HepG2 (cell line): ENCODE measurements around the gene RPTOR. TPM values are rescaled to one million over a fixed set of nuclear protein-coding genes. Genes with fewer than 3 reads are reported as not detected.

Experiments
- ATAC-seq: fragments of 200-7000 bp; cut with Tn5 transposase; 3 replicates; pipeline ENCODE4 v1.9.1; 2020; ENCODE audit warnings: mild to moderate bottlenecking, moderate library complexity
- BruUV-seq: library from RNA; stranded (reverse); fragments of 400-500 nt; replicated peaks from 2 replicates; lab custom pipeline; 2021; lab: Mats Ljungman, UMichigan
- CTCF ChIA-PET: fragments of 300-600 bp; formaldehyde crosslinking; extraction: SDS; loops from one replicate; lab custom pipeline; 2021; ENCODE audit warnings: low total read pairs, inconsistent platforms, low intra/inter-chr PET ratio; lab: Yijun Ruan, JAX
- POLR2A ChIA-PET: fragments of 350-600 bp; sonication (Branson Sonifier 250); formaldehyde crosslinking; loops from one replicate; lab custom pipeline; 2020; ENCODE audit warnings: antibody characterized with exemption, inconsistent platforms; lab: Yijun Ruan, JAX
- DNase-seq: peaks from one replicate; pipeline ENCODE4 v3.0.0-alpha.2; 2015; ENCODE audit warnings: low spot score
- FAIRE-seq: peaks from 3 replicates; lab custom pipeline; 2011; peaks lifted over from hg19 to GRCh38; lab: Jason Lieb, UNC
- H2AFZ ChIP-seq: one replicate; pipeline ENCODE4 v1.6.1; 2011; ENCODE audit warnings: low read length, inconsistent platforms
- H3K27ac ChIP-seq: fragments of 300-600 bp; 3 replicates; pipeline ENCODE4 v1.8.0; 2011; ENCODE audit warnings: mixed run types, mild to moderate bottlenecking, mixed read lengths, low read length, inconsistent platforms; ENCODE audit not compliant: insufficient read depth; ENCODE audit errors: extremely low read length
- H3K27me3 ChIP-seq, 2 experiments: fragments of 200-600 bp in 1 of 2; 2 replicates in 1 of 2; 3 replicates in 1 of 2; pipeline versions ENCODE4 v1.6.0 to v1.8.0; 2011; ENCODE audit warnings: low read length in 2 of 2, mild to moderate bottlenecking in 2 of 2, moderate library complexity in 2 of 2, inconsistent platforms in 1 of 2; ENCODE audit not compliant: insufficient read depth in 2 of 2, control insufficient read depth in 1 of 2
- H3K36me3 ChIP-seq, 2 experiments: fragments of 200-600 bp in 1 of 2; replicated peaks in 1 of 2; 2 replicates in 1 of 2; 3 replicates in 1 of 2; pipeline versions ENCODE4 v1.5.1 to v1.8.0; 2011; ENCODE audit warnings: low read length in 2 of 2, inconsistent platforms in 1 of 2; ENCODE audit not compliant: insufficient read depth in 2 of 2, control insufficient read depth in 1 of 2
- H3K4me1 ChIP-seq: 2 replicates; pipeline ENCODE4 v1.5.1; 2012; ENCODE audit warnings: low read length, inconsistent platforms; ENCODE audit not compliant: insufficient read depth
- H3K4me2 ChIP-seq: 2 replicates; pipeline ENCODE4 v1.6.0; 2011; ENCODE audit warnings: low read depth, low read length, inconsistent platforms
- H3K4me3 ChIP-seq, 3 experiments: fragments of 200-600 bp in 1 of 3; sonication (generic), shearing (Covaris generic) in 1 of 3; replicated peaks in 1 of 3; 2 replicates each; pipeline ENCODE4 v1.5.1; 2011 to 2016; ENCODE audit warnings: low read length in 3 of 3, inconsistent platforms in 2 of 3, low read depth in 2 of 3, mild to moderate bottlenecking in 2 of 3, control low read depth in 1 of 3, mixed read lengths in 1 of 3; ENCODE audit not compliant: insufficient read depth in 1 of 3
- H3K79me2 ChIP-seq: one replicate; pipeline ENCODE4 v1.6.1; 2011; ENCODE audit warnings: low read length, inconsistent platforms; ENCODE audit not compliant: insufficient read depth
- H3K9ac ChIP-seq: 2 replicates; pipeline ENCODE4 v1.6.0; 2011; ENCODE audit warnings: mild to moderate bottlenecking, low read depth, low read length, inconsistent platforms; ENCODE audit not compliant: insufficient read depth
- H3K9me3 ChIP-seq: 2 replicates; pipeline ENCODE4 v1.5.1; 2012; ENCODE audit warnings: mild to moderate bottlenecking, low read length
- H4K20me1 ChIP-seq: 2 replicates; pipeline ENCODE4 v1.6.0; 2011; ENCODE audit warnings: inconsistent platforms, mild to moderate bottlenecking, low read length, moderate library complexity; ENCODE audit not compliant: insufficient read depth
- CREM ChIP-seq, 2 experiments: sonication (generic) in 1 of 2; formaldehyde crosslinking in 1 of 2; IDR thresholded peaks; 2 replicates each; pipeline versions ENCODE4 v1.4.0 to v1.6.1; 2016 to 2020; ENCODE audit warnings: antibody characterized with exemption in 1 of 2, mild to moderate bottlenecking in 1 of 2, missing genetic modification reagents in 1 of 2
- IRF1 ChIP-seq: sonication (generic); formaldehyde crosslinking; IDR thresholded peaks from 2 replicates; pipeline ENCODE4 v1.4.0; 2020; ENCODE audit warnings: low read depth, mild to moderate bottlenecking, missing genetic modification reagents
- KLF13 ChIP-seq: sonication (generic); formaldehyde crosslinking; IDR thresholded peaks from 2 replicates; pipeline ENCODE4 v1.4.0; 2020; ENCODE audit warnings: mild to moderate bottlenecking, missing genetic modification reagents
- LCORL ChIP-seq, 2 experiments: fragments of 450-650 bp in 1 of 2; sonication (generic) in 1 of 2; formaldehyde crosslinking in 1 of 2; IDR thresholded peaks; 2 replicates each; pipeline versions ENCODE4 v1.5.0 to v1.6.1; 2017 to 2020; ENCODE audit warnings: antibody characterized with exemption in 1 of 2, missing genetic modification reagents in 1 of 2
- MZF1 ChIP-seq: sonication (generic); formaldehyde crosslinking; IDR thresholded peaks from 2 replicates; pipeline ENCODE4 v1.8.1; 2023; ENCODE audit warnings: mild to moderate bottlenecking, missing genetic modification reagents, borderline replicate concordance
- NFKB2 ChIP-seq: sonication (generic); formaldehyde crosslinking; IDR thresholded peaks from 2 replicates; pipeline ENCODE4 v1.4.0; 2020; ENCODE audit warnings: missing genetic modification reagents, borderline replicate concordance
- NFYC ChIP-seq: IDR thresholded peaks from 2 replicates; pipeline ENCODE4 v1.6.1; 2016; ENCODE audit warnings: missing genetic modification reagents, missing compliant biosample characterization
- PRPF4 ChIP-seq: fragments of 200-400 bp; formaldehyde crosslinking; IDR thresholded peaks from 2 replicates; pipeline ENCODE4 v1.6.1; 2016; ENCODE audit warnings: low read length, low read depth; ENCODE audit not compliant: poor library complexity, severe bottlenecking
- REL ChIP-seq: sonication (generic); formaldehyde crosslinking; conservative IDR thresholded peaks from 2 replicates; pipeline ENCODE4 v1.8.0; 2022; ENCODE audit warnings: mild to moderate bottlenecking, missing genetic modification reagents, moderate library complexity
- STAT5B ChIP-seq: sonication (generic); formaldehyde crosslinking; IDR thresholded peaks from 2 replicates; pipeline ENCODE4 v1.4.0; 2020; ENCODE audit warnings: missing genetic modification reagents
- SYNCRIP ChIP-seq: fragments of 200-400 bp; formaldehyde crosslinking; IDR thresholded peaks from 2 replicates; pipeline ENCODE4 v1.6.1; 2018; ENCODE audit warnings: mild to moderate bottlenecking, low read depth, low read length; ENCODE audit not compliant: insufficient read depth
- THYN1 ChIP-seq: sonication (generic); formaldehyde crosslinking; IDR thresholded peaks from 2 replicates; pipeline ENCODE4 v1.8.1; 2023; ENCODE audit warnings: low read depth, mild to moderate bottlenecking, moderate library complexity, missing genetic modification reagents, borderline replicate concordance
- TRIM22 ChIP-seq: fragments of 450-650 bp; IDR thresholded peaks from 2 replicates; pipeline ENCODE4 v1.6.1; 2017
- ZEB1 ChIP-seq: IDR thresholded peaks from 2 replicates; pipeline ENCODE4 v1.6.1; 2012; ENCODE audit warnings: mild to moderate bottlenecking, low read depth, inconsistent platforms; ENCODE audit not compliant: insufficient replicate concordance
- ZFP1 ChIP-seq: IDR thresholded peaks from 2 replicates; pipeline ENCODE4 v1.6.1; 2016
- ZNF17 ChIP-seq: sonication (generic); formaldehyde crosslinking; IDR thresholded peaks from 2 replicates; pipeline ENCODE4 v1.5.0; 2020; ENCODE audit warnings: mild to moderate bottlenecking, missing genetic modification reagents
- ZNF253 ChIP-seq: sonication (generic); formaldehyde crosslinking; IDR thresholded peaks from 2 replicates; pipeline ENCODE4 v1.8.0; 2022; ENCODE audit warnings: mild to moderate bottlenecking, missing genetic modification reagents, borderline replicate concordance
- ZNF460 ChIP-seq: sonication (generic); formaldehyde crosslinking; IDR thresholded peaks from 2 replicates; pipeline ENCODE4 v1.5.1; 2020; ENCODE audit warnings: missing genetic modification reagents, mild to moderate bottlenecking, borderline replicate concordance
- ZNF652 ChIP-seq: IDR thresholded peaks from 2 replicates; pipeline ENCODE4 v1.6.1; 2016; ENCODE audit warnings: low read depth, borderline replicate concordance
- ZNF660 ChIP-seq: sonication (generic); formaldehyde crosslinking; IDR thresholded peaks from 2 replicates; pipeline ENCODE4 v1.5.1; 2020; ENCODE audit warnings: mild to moderate bottlenecking, low read depth, missing genetic modification reagents, borderline replicate concordance
- ZNF790 ChIP-seq: sonication (generic); formaldehyde crosslinking; IDR thresholded peaks from 2 replicates; pipeline ENCODE4 v1.8.0; 2022; ENCODE audit warnings: missing genetic modification reagents, mild to moderate bottlenecking, borderline replicate concordance
- WGBS: methylation state at CpG from one replicate; pipeline ENCODE4 v1.1.6; 2017; ENCODE audit warnings: low lambda C conversion rate; 5-methylcytosine and 5-hydroxymethylcytosine counted together
- in situ Hi-C: cut with HindIII; loops from 2 replicates; pipeline ENCODE4 v1.10.0; 2017; ENCODE audit warnings: low pct_unique_long_range_greater_than_20kb; ENCODE audit not compliant: extremely low pct_ligation_motif_present
- intact Hi-C: fragments of 100-400 bp; cut with micrococcal nuclease; formaldehyde crosslinking; loops from one replicate; pipeline ENCODE4 v1.10.0; 2022; ENCODE audit not compliant: unreplicated experiment
- polyA plus RNA-seq, 8 experiments: library from polyadenylated mRNA; depleted of rRNA in 3 of 8; stranded (reverse) in 7 of 8; unstranded in 1 of 8; fragments of >200 nt; fragmentation: Illumina TruSeq in 4 of 8; extraction: Trizol in 4 of 8; gene quantifications; 2 replicates each; pipeline versions ENCODE4 v1.2.1 to v1.2.3, GENCODE V29; 2011 to 2016; ENCODE audit warnings: low read depth in 4 of 8, missing spikeins in 1 of 8, mixed read lengths in 1 of 8; ENCODE audit not compliant: insufficient read depth in 1 of 8
- total RNA-seq, 5 experiments: library from RNA; depleted of rRNA; stranded (reverse); fragments of >200 nt; fragmentation: Illumina TruSeq; extraction: Trizol; gene quantifications; 2 replicates each; pipeline ENCODE4 v1.2.3, GENCODE V29; 2016; ENCODE audit warnings: low read depth in 1 of 5
- TF ChIP-seq, protein P1 (sequence below): sonication (generic); formaldehyde crosslinking; IDR thresholded peaks from 2 replicates; pipeline ENCODE4 v1.9.0; 2021; ENCODE audit warnings: missing genetic modification reagents, mild to moderate bottlenecking, borderline replicate concordance

The RPTOR gene
- total and polyA plus RNA-seq, 2 of the 13 experiments (the other 11 are each of a cell fraction or from before 2014, with no cell fraction given) = 6.6 to 25.3 TPM

GRCh38 chr17:80649672-80650330 is 105.2 kb downstream of the RPTOR start:
- Histone ChIP-seq H2AFZ (no peak overlapping the region), H3K79me2 (peaks cover 71% of the 10 kb centered on the region), H3K9me3 (no peaks in the 10 kb centered on the region), H4K20me1 (peaks cover 9% of the 10 kb centered on the region; the same call in 1 of the 2 replicates), H3K27ac (no peak overlapping the region), H3K4me2 (no peak overlapping the region), H3K36me3 (peaks cover 3 to 14% of the 10 kb centered on the region in 2 experiments; a peak in 4 of 5 replicates), H3K4me3 (no peak overlapping the region), H3K27me3 (no peaks in the 10 kb centered on the region), H3K4me1 (peaks cover 14% of the 10 kb centered on the region), H3K9ac (no peak overlapping the region)
- FAIRE-seq (peak; percentile 88), ATAC-seq (peak; percentile 98), DNase-seq (peak; percentile 77)
- no TSS peak for BruUV-seq
- CTCF ChIA-PET = interaction anchor here (1.1 to 2.6 kb wide), 4 partner anchors 44 to 223 kb away, joined by 3 to 37 read pairs (median 5); no protein-coding TSS in a partner anchor
- intact Hi-C loops (loop anchor here (1.0 to 5.0 kb wide), 2 partner anchors 74 to 222 kb away; no protein-coding TSS in a partner anchor), in situ Hi-C loops (no loop called here)
- WGBS = 90% methylated on average over 13 of the region's 14 CpGs
- POLR2A ChIA-PET = interaction anchor here (0.7 to 2.9 kb wide), 5 partner anchors 9 to 195 kb away, joined by 3 to 22 read pairs (median 3); no protein-coding TSS in a partner anchor
- TF ChIP-seq LCORL (IDR thresholded peaks at IDR 0.05) (no peak), LCORL (CRISPR knock-in tag; IDR thresholded peaks at IDR 0.05) (no peak), ZEB1 (no peak), STAT5B (CRISPR knock-in tag) (no peak), TRIM22 (no peak), NFYC (CRISPR knock-in tag) (no peak), REL (CRISPR knock-in tag) (no peak), NFKB2 (CRISPR knock-in tag) (peak; percentile 41; the same call in 1 of the 2 replicates), ZFP1 (CRISPR knock-in tag) (no peak), SYNCRIP (no peak), ZNF460 (CRISPR knock-in tag) (no peak), IRF1 (CRISPR knock-in tag) (no peak), CREM (IDR thresholded peaks at IDR 0.05) (no peak), CREM (CRISPR knock-in tag; IDR thresholded peaks at IDR 0.05) (no peak), MZF1 (no peak), ZNF660 (CRISPR knock-in tag) (no peak), ZNF790 (CRISPR knock-in tag) (no peak), KLF13 (CRISPR knock-in tag) (no peak), ZNF652 (no peak), PRPF4 (no peak), ZNF253 (CRISPR knock-in tag) (no peak), THYN1 (CRISPR knock-in tag) (no peak), ZNF17 (no peak)
- TF ChIP-seq, protein P1, sequence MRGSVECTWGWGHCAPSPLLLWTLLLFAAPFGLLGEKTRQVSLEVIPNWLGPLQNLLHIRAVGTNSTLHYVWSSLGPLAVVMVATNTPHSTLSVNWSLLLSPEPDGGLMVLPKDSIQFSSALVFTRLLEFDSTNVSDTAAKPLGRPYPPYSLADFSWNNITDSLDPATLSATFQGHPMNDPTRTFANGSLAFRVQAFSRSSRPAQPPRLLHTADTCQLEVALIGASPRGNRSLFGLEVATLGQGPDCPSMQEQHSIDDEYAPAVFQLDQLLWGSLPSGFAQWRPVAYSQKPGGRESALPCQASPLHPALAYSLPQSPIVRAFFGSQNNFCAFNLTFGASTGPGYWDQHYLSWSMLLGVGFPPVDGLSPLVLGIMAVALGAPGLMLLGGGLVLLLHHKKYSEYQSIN (CRISPR knock-in tag) = no peak
